GM19397 (cell line): ENCODE measurements around the gene SPOCK3.

Source experiments
- ATAC-seq: cut with Tn5 transposase; IDR thresholded peaks from one replicate; pipeline ENCODE4 v1.9.1; 2021; ENCODE audit warnings: mild to moderate bottlenecking, moderate library complexity; ENCODE audit not compliant: unreplicated experiment

SPOCK3 gene

GRCh38 chr4:167041524-167041923 is 192.8 kb downstream of the SPOCK3 start:
- ATAC-seq, result no peak

DNA sequence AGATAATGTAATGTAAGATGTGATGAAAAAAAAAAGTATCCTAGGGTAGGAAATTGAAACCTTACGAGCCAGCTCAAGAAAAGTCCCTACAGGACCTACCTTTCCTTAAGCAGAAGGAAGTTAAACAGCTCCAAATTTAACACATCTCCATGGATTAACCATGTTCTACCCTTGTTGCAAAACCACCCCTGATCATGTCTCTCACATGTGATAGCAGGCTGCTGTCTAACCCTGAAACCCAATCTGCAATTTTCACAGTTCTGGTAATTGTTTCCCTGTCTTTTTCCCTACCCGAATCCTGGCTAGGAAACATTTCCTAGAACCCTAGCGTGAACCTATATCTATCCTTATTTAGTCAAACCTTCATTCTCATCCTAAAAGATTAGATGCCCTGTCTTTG is 198.9 kb downstream of the SPOCK3 start:
- ATAC-seq, result no peak

DNA sequence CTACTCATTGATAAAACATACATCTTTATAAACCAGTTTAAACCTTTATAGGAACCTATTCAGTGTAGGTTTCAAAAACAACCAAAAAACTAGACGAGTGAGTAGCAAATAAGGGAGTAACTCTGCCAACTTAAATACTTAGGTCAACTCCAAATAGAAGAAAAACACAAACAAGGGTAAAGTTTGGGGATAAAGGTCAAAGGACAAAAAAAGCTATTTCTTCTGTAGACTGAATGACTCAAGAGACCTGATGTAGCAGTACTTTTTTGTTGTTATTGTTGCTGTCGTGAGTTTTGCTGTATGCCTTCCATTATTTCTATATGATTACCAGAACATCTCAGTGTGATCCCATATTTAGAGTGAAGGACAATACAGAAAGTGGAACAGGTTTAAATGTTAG is 199.3 kb downstream of the SPOCK3 start:
- ATAC-seq, result no peak

GRCh38 chr4:167032871-167033270 is 201.4 kb downstream of the SPOCK3 start:
- ATAC-seq, result no peak

DNA sequence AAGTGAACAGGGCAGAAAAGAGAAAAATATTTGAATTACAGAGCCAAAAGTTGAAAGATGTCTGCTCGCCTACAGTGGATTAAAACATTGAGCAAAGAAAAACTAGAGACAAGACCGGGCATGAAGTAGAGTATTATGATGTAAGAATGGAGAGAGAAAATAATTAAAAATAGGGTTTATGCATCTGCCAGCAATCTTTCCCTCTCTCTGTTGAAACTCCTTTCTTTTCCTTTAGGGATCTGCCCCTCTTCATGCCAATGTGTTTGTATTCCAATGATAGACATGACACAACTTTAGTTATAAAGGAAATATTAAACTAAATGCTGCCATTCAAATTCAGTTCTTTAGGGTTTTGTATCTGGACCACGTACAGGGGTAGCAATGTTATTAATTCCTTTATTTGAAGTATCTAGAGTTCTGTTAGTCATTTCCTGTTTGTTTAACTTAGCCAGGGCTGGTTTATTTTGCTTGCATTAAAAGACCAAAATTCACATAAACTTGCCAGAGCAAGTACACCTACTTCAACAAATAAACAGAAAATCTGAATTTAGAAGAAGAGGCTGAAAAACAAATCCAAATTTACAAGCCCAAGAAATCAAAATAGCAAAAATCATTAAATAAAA is 202.6 kb downstream of the SPOCK3 start:
- no peak for ATAC-seq

GRCh38 chr4:167028976-167029375 is 205.3 kb downstream of the SPOCK3 start:
- ATAC-seq, result no peak

DNA sequence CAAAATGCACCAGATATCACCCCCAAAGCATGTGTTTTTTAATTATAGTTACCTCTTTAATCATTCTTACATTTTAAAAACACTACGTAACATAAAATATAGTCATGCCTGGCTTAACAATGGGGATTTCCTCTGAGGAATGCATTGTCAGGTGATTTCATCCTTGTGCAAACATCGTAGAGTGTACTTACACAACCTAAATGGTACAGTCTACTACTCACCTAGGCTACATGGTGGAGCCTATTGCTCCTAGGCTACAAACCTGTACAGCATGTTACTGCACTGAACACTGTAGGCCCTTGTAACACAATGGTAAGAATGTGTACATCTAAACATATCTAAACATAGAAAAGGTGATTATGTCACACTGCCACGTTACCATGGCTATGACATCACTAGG is 208.6 kb downstream of the SPOCK3 start:
- no peak for ATAC-seq

- no peak for ATAC-seq
Measured at GRCh38 chr4:167023364-167023925, 210.8 kb downstream of the SPOCK3 start.

DNA sequence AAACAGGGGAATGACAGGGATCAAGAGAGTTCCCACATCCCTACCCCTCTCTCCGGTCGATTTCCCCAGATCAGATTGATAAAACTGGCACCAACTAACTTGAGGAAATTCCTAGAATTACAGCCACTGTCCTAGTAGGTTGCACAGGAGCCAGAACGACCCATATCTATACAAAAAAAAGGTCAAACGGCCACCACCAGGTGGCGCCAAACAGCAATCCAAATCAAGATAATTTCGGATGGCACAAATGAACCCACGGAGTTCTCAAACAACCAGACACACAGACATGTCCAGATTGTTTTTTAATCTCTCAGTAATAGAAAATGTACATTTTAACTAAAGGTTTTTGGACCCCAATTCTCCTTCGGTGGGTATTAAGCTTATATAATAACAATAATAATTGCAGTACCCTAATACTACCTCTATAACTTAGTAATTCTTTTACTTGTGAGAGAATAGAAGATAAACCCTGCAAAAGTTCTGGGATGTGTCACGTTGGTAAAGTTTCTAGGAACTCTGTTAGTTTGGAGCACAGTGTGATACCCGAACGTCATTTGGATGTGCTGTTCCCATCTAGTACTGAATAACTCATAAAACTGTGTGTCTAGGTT is 212.6 kb downstream of the SPOCK3 start:
- ATAC-seq, result peak; percentile 60

DNA sequence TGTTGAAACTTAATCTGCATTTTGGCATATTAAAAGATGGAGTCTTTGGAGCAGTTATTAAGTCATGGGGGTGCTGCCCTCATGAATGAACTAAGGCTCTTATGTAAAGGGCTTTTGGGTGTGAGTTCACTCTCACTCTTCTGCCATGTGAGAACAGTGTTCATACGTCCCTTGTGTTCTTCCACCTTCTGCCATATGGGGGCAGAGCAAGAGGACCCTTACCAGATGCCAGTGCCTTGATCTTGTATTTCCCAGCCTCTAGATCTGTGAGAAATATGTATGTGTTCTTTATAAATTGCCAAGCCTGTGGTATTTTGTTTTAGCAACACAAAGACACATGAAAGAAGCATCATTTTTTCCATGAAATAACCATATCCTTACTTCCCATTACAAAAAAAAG is 213.9 kb downstream of the SPOCK3 start:
- no peak for ATAC-seq

- no peak for ATAC-seq
Measured at GRCh38 chr4:167014944-167015343, 219.3 kb downstream of the SPOCK3 start.

DNA sequence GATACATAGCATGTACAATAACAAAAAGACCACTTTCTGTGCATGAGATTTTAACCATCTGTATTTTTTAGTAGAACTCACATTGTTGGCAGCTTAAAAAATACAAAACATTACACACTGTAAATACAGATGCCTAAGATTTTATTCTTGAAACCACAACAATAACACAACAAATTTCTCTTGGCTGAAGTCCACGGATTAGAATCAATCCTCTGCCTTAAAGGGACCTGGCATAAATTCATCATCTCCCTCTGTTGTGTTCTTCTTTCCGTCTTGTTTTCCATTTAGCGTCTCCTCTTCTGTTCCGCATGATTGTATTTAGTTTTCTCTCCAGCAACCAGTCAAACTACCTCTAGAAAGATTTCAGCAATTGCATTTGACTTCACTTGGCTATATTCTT is 231.0 kb downstream of the SPOCK3 start:
- no peak for ATAC-seq

GRCh38 chr4:167000141-167000852 is 234.0 kb downstream of the SPOCK3 start:
- ATAC-seq, result no peak

- ATAC-seq, result no peak
Measured at GRCh38 chr4:166996216-166996615, 238.1 kb downstream of the SPOCK3 start.

DNA sequence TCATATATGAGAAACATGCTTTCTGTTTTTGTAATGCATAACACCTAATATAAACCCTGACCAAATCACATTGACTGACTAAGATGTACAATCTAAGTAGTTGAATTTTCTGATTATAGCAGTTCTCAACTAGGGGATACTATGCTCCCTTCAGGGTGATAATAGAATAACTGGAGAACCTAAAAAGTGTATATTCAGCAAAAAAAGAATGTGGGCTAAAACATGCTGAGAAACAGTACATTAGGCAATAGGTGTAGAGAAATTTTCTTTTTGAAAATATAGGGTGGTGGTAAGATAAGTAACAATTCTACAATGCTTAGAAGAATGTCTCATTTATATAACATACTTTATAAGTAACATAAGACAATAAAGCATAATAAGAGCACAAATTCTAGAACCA is 239.6 kb downstream of the SPOCK3 start:
- ATAC-seq, result no peak

DNA sequence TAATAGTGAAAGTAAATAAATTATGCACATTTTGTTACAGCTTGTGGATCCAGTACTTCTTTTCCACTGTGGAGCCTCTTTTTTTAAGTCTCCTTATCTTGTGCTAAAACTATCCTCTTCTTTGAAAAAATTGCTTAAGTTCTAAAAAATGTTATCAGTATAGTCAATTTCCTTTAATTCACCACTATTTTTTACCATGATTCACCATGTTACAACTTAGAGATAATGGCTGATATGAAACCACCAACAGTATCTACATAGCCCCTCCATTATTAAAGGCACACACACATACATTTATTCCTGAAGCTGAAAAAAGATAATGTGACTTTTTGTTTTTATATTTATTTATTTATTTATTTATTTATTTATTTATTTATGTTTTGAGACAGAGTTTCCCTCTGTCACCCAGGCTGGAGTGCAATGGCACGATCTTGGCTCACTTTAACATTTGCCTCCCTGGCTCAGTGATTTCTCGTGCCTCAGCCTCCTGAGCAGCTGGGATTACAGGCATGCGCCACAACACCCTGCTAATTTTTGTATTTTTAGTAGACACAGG is 243.2 kb downstream of the SPOCK3 start:
- no peak for ATAC-seq

DNA sequence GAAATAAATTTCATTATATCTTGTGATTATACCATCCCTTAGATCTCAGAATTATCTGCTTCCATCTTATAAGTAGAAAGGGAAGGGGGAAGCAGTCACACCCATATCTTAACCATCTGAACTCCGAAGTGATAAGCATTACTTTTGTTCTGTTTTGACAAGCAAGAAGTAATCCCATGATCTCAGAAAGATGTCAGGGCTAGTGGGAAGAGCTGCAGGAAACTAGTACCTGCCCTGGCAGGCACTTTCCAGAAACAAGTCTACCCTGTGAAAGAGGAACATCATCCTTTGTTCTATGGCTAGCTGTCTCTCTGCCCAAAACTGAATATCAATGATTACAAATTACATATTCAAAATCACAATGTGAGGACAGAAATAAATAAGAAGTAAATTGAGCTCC is 244.4 kb downstream of the SPOCK3 start:
- ATAC-seq, result no peak

- ATAC-seq, result no peak
Measured at GRCh38 chr4:166987026-166987425, 247.3 kb downstream of the SPOCK3 start.

GRCh38 chr4:166981847-166982246 is 252.4 kb downstream of the SPOCK3 start:
- ATAC-seq, result no peak

DNA sequence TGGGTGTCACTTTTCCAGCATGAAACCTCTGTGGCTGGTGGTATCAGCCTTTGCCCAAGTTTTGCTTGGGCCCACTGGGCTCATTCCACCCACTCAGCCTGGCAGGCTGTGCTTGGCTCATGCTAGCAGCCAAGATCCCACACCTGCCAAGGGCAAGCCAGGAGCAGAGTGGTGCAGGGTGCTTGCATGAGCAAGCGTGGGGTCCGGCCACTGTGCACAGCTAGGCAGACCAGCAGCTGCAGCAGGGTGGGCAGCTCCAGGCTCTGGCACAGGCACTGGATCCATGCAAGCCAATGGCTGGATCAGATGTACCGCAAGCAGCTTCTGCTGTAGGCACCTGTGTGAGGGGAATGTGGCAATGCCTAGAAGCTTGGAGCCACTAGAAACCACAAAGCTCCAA is 253.9 kb downstream of the SPOCK3 start:
- no peak for ATAC-seq

- ATAC-seq, result no peak
Measured at GRCh38 chr4:166977596-166977995, 256.7 kb downstream of the SPOCK3 start.

GRCh38 chr4:166972071-166972470 is 262.2 kb downstream of the SPOCK3 start:
- no peak for ATAC-seq
